HepG2 (cell line): Measurements from ENCODE around the gene OPA3. TPM values are rescaled to one million over a fixed set of nuclear protein-coding genes. Genes with fewer than 3 reads are reported as not detected.
A peak's percentile ranks its signal among the peaks of the same experiment; 100 is the strongest.

Experiments
- FOXJ3 ChIP-seq: sonication (generic); formaldehyde crosslinking; IDR thresholded peaks from 2 replicates; pipeline ENCODE4 v1.4.0; 2020; ENCODE audit warnings: missing genetic modification reagents, mild to moderate bottlenecking, borderline replicate concordance
- GABPA ChIP-seq, 2 experiments: IDR thresholded peaks; 2 replicates each; pipeline ENCODE4 v1.6.1; 2011 to 2016; ENCODE audit warnings: low read depth in 2 of 2, low read length in 1 of 2, missing biosample characterization in 1 of 2, missing genetic modification characterization in 1 of 2
- GATA4 ChIP-seq: sonication (generic); IDR thresholded peaks from 2 replicates; pipeline ENCODE4 v1.6.1; 2016; ENCODE audit warnings: antibody characterized with exemption, low read depth, borderline replicate concordance
- HIC2 ChIP-seq: sonication (generic); formaldehyde crosslinking; IDR thresholded peaks from 2 replicates; pipeline ENCODE4 v1.9.0; 2022; ENCODE audit warnings: low read depth, missing genetic modification reagents
- HNRNPL ChIP-seq: fragments of 200-400 bp; formaldehyde crosslinking; IDR thresholded peaks from 2 replicates; pipeline ENCODE4 v1.6.1; 2017; ENCODE audit warnings: mild to moderate bottlenecking, low read depth, low read length
- HOXD1 ChIP-seq: sonication (generic); formaldehyde crosslinking; IDR thresholded peaks from 2 replicates; pipeline ENCODE4 v1.5.0; 2020; ENCODE audit warnings: missing genetic modification reagents
- MAF1 ChIP-seq: sonication (generic); formaldehyde crosslinking; IDR thresholded peaks from 2 replicates; pipeline ENCODE4 v1.5.0; 2020; ENCODE audit warnings: missing genetic modification reagents, borderline replicate concordance
- NR2C2 ChIP-seq: sonication (generic); formaldehyde crosslinking; IDR thresholded peaks from 2 replicates; pipeline ENCODE4 v1.4.0; 2020; ENCODE audit warnings: missing genetic modification reagents, mild to moderate bottlenecking, moderate library complexity, borderline replicate concordance
- PRDM10 ChIP-seq: sonication (generic); formaldehyde crosslinking; IDR thresholded peaks from 2 replicates; pipeline ENCODE4 v1.4.0; 2020; ENCODE audit warnings: low read depth, missing genetic modification reagents
- RBAK ChIP-seq: sonication (generic); formaldehyde crosslinking; IDR thresholded peaks from 2 replicates; pipeline ENCODE4 v1.5.1; 2020; ENCODE audit warnings: mild to moderate bottlenecking, missing genetic modification reagents
- RXRA ChIP-seq: sonication (generic); formaldehyde crosslinking; IDR thresholded peaks from 2 replicates; pipeline ENCODE4 v1.5.1; 2020; ENCODE audit warnings: missing genetic modification reagents
- TCF7 ChIP-seq: sonication (generic); IDR thresholded peaks from 2 replicates; pipeline ENCODE4 v1.6.1; 2016; ENCODE audit warnings: antibody characterized with exemption, low read depth
- TEAD3 ChIP-seq: optimal IDR thresholded peaks from 2 replicates; pipeline ENCODE3; 2016; ENCODE audit warnings: borderline replicate concordance
- WIZ ChIP-seq: sonication (generic); formaldehyde crosslinking; IDR thresholded peaks from 2 replicates; pipeline ENCODE4 v1.5.1; 2020; ENCODE audit warnings: mild to moderate bottlenecking, missing genetic modification reagents
- YY1 ChIP-seq: IDR thresholded peaks from 2 replicates; pipeline ENCODE4 v1.6.1; 2011; ENCODE audit warnings: low read length, low read depth, moderate library complexity, mild to moderate bottlenecking; ENCODE audit not compliant: insufficient read depth, insufficient replicate concordance
- polyA plus RNA-seq, 8 experiments: library from polyadenylated mRNA; depleted of rRNA in 3 of 8; stranded (reverse) in 7 of 8; unstranded in 1 of 8; fragments of >200 nt; fragmentation: Illumina TruSeq in 4 of 8; extraction: Trizol in 4 of 8; gene quantifications; 2 replicates each; pipeline versions ENCODE4 v1.2.1 to v1.2.3, GENCODE V29; 2011 to 2016; ENCODE audit warnings: low read depth in 4 of 8, missing spikeins in 1 of 8, mixed read lengths in 1 of 8; ENCODE audit not compliant: insufficient read depth in 1 of 8
- total RNA-seq, 5 experiments: library from RNA; depleted of rRNA; stranded (reverse); fragments of >200 nt; fragmentation: Illumina TruSeq; extraction: Trizol; gene quantifications; 2 replicates each; pipeline ENCODE4 v1.2.3, GENCODE V29; 2016; ENCODE audit warnings: low read depth in 1 of 5
- TF ChIP-seq, protein P1 (sequence below), 2 experiments: sonication (generic) in 1 of 2; formaldehyde crosslinking in 1 of 2; IDR thresholded peaks; 2 replicates each; pipeline versions ENCODE4 v1.4.0 to v1.6.1; 2018 to 2020; ENCODE audit warnings: missing genetic modification reagents in 2 of 2, borderline replicate concordance in 1 of 2, low read depth in 1 of 2, mild to moderate bottlenecking in 1 of 2, missing biosample characterization in 1 of 2
- TF ChIP-seq, protein P2 (sequence below): sonication (generic); formaldehyde crosslinking; IDR thresholded peaks from 2 replicates; pipeline ENCODE4 v1.8.0; 2022; ENCODE audit warnings: missing genetic modification reagents, mild to moderate bottlenecking, moderate library complexity, borderline replicate concordance

The OPA3 gene
- total and polyA plus RNA-seq, 2 of the 13 experiments (the other 11 are each of a cell fraction or from before 2014, with no cell fraction given) = 8.3 to 17.7 TPM

GRCh38 chr19:45506989-45507871 is 77.4 kb downstream of the OPA3 start, which contains the start of gene VASP (continued):
- TF ChIP-seq, protein P1, sequence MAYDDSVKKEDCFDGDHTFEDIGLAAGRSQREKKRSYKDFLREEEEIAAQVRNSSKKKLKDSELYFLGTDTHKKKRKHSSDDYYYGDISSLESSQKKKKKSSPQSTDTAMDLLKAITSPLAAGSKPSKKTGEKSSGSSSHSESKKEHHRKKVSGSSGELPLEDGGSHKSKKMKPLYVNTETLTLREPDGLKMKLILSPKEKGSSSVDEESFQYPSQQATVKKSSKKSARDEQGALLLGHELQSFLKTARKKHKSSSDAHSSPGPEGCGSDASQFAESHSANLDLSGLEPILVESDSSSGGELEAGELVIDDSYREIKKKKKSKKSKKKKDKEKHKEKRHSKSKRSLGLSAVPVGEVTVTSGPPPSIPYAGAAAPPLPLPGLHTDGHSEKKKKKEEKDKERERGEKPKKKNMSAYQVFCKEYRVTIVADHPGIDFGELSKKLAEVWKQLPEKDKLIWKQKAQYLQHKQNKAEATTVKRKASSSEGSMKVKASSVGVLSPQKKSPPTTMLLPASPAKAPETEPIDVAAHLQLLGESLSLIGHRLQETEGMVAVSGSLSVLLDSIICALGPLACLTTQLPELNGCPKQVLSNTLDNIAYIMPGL (CRISPR knock-in tag; IDR thresholded peaks at IDR 0.05; ENCODE audit: borderline replicate concordance in 1 of 2, low read depth in 1 of 2) = peak; percentile 76 to 84; a peak in 3 of 4 replicates
- TF ChIP-seq PRDM10 (CRISPR knock-in tag) (peak; percentile 64; the same call in 1 of the 2 replicates), RXRA (CRISPR knock-in tag) (peak; percentile 55; the same call in 1 of the 2 replicates), TEAD3 (CRISPR knock-in tag) (peak; percentile 83), FOXJ3 (peak; percentile 35; the same call in 1 of the 2 replicates), GATA4 (peak; percentile 75; the same call in 1 of the 2 replicates), RBAK (CRISPR knock-in tag) (0 out of 2 replicates have a peak, but pooled peaks have one; percentile 14), HIC2 (CRISPR knock-in tag) (no peak), WIZ (0 out of 2 replicates have a peak, but pooled peaks have one; percentile 11), TCF7 (no peak), HNRNPL (0 out of 2 replicates have a peak, but pooled peaks have one; percentile 29), NR2C2 (CRISPR knock-in tag) (peak; percentile 14; the same call in 1 of the 2 replicates), HOXD1 (CRISPR knock-in tag) (0 out of 2 replicates have a peak, but pooled peaks have one; percentile 18), GABPA (IDR thresholded peaks at IDR 0.05; ENCODE audit: low read depth, low read length) (no peak), GABPA (CRISPR knock-in tag; IDR thresholded peaks at IDR 0.05; ENCODE audit: low read depth) (peak; percentile 62), YY1 (peak; percentile 54), MAF1 (0 out of 2 replicates have a peak, but pooled peaks have one; percentile 25)
- TF ChIP-seq, protein P2, sequence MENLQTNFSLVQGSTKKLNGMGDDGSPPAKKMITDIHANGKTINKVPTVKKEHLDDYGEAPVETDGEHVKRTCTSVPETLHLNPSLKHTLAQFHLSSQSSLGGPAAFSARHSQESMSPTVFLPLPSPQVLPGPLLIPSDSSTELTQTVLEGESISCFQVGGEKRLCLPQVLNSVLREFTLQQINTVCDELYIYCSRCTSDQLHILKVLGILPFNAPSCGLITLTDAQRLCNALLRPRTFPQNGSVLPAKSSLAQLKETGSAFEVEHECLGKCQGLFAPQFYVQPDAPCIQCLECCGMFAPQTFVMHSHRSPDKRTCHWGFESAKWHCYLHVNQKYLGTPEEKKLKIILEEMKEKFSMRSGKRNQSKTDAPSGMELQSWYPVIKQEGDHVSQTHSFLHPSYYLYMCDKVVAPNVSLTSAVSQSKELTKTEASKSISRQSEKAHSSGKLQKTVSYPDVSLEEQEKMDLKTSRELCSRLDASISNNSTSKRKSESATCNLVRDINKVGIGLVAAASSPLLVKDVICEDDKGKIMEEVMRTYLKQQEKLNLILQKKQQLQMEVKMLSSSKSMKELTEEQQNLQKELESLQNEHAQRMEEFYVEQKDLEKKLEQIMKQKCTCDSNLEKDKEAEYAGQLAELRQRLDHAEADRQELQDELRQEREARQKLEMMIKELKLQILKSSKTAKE (CRISPR knock-in tag) = peak; percentile 45; the same call in 1 of the 2 replicates
